Ascending aorta (tissue), 2 donors: ENCODE data around the gene ADD3. TPM values are rescaled to one million over a fixed set of nuclear protein-coding genes. Genes with fewer than 3 reads are reported as not detected.
"Not testable (repeated sequence)": the region's sequence is repeated elsewhere in the genome, so short reads cannot be mapped to it uniquely, and the experiment has no call there.

Source experiments
- DNase-seq, 2 donors: peaks; one replicate each; pipeline ENCODE4 v3.0.0-alpha.2; 2019; ENCODE audit warnings: low spot score in 2 of 2
- H3K27ac ChIP-seq, 2 donors: fragments of 200-600 bp; sonication (generic); one replicate each; pipeline ENCODE4 v1.5.1; 2016 to 2017; ENCODE audit warnings: mild to moderate bottlenecking in 1 of 2
- H3K27me3 ChIP-seq: fragments of 200-600 bp; sonication (generic); one replicate; pipeline ENCODE4 v1.5.1; 2017
- H3K36me3 ChIP-seq, 2 donors: fragments of 200-600 bp; sonication (generic); one replicate each; pipeline ENCODE4 v1.5.1; 2016
- H3K4me1 ChIP-seq, 2 donors: fragments of 200-600 bp; sonication (generic); one replicate each; pipeline ENCODE4 v1.5.1; 2016 to 2017; ENCODE audit warnings: mild to moderate bottlenecking in 1 of 2
- H3K4me3 ChIP-seq, 2 donors: fragments of 200-600 bp; sonication (generic); one replicate each; pipeline ENCODE4 v1.5.1; 2016 to 2017; ENCODE audit warnings: mild to moderate bottlenecking in 1 of 2
- H3K9me3 ChIP-seq, 2 donors: fragments of 200-600 bp; sonication (generic); one replicate each; pipeline ENCODE4 v1.5.1; 2016
- CTCF ChIP-seq, 3 experiments: fragments of 200-600 bp in 2 of 3; fragments of 450-650 bp in 1 of 3; sonication (generic) in 2 of 3; IDR thresholded peaks; one replicate each; pipeline ENCODE4 v1.5.1; 2016 to 2019; ENCODE audit warnings: antibody characterized with exemption in 3 of 3, mild to moderate bottlenecking in 1 of 3, moderate library complexity in 1 of 3
- intact Hi-C: fragments of 100-400 bp; cut with DNase I; formaldehyde crosslinking; loops from one replicate; pipeline ENCODE4 v1.15.1; 2023
- total RNA-seq: library from RNA; depleted of rRNA; stranded (reverse); fragments of >200 nt; gene quantifications from one replicate; pipeline ENCODE4 v1.1.0, GENCODE V29; 2016

The ADD3 gene
- total RNA-seq, 1 donor from 2014 or later, result 93.0 TPM

DNA sequence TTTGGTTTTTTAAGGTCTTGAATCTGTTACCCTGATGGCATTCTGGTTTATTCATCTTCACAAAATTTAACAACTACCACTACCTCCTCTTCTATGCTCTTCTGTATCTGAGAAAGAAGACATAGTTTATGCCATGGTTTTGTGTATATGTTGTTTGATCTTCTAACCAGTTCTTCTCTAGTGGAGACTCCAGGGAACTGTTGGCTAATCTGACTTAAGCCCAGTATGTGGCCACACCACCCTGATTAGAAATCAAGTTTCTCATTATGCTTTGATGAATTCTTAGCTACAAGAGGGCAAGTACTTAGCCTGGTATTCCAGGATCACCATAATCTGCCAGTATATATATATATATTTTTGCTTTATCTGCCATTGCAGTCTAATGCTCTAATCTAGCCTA, 100.1 kb downstream of the ADD3 start:
- peaks cover 0 to 5% of the 10 kb centered on the region in 2 donors for H3K36me3 ChIP-seq
- peaks cover 0 to 4% of the 10 kb centered on the region in 2 donors for H3K4me1 ChIP-seq
- peak overlapping the region in 1 of 2 donors; percentile 14 for H3K27ac ChIP-seq
- DNase-seq, result no peak
- intact Hi-C loops, result no loop called here
- TF ChIP-seq CTCF (IDR thresholded peaks at IDR 0.05), result no peak
- no peaks in the 10 kb centered on the region for H3K9me3 ChIP-seq
- H3K27me3 ChIP-seq, result no peaks in the 10 kb centered on the region
- H3K4me3 ChIP-seq, result no peak overlapping the region

DNA sequence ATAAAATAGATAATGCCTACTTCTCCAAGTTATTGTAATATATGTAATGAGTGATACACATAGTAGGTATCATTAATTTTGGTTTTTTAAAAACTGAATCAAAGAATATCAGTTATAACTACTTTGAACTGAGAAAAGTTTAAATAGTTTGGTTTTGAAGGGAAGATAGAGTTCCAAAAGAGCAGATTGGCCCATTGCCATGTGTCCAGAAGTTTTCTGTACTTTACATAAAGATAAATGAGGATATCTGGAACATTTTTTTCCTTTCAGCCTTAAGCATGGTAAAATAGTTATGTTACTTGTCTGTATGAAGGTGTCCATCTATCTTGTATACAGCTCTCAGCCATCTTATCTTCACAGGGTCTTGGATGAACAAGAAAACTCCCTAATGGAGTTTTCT, 101.7 kb downstream of the ADD3 start:
- Histone ChIP-seq H3K27me3 (no peaks in the 10 kb centered on the region), H3K4me1 (peaks cover 0 to 4% of the 10 kb centered on the region in 2 donors), H3K36me3 (peaks cover 6 to 21% of the 10 kb centered on the region in 2 donors), H3K9me3 (no peaks in the 10 kb centered on the region), H3K4me3 (no peak overlapping the region), H3K27ac (no peak overlapping the region)
- no peak for TF ChIP-seq CTCF (IDR thresholded peaks at IDR 0.05)
- intact Hi-C loops, result no loop called here
- DNase-seq, result no peak

GRCh38 chr10:110110338-110110737, 102.6 kb downstream of the ADD3 start:
- TF ChIP-seq CTCF (IDR thresholded peaks at IDR 0.05), result no peak
- Histone ChIP-seq H3K4me1 (peaks cover 0 to 4% of the 10 kb centered on the region in 2 donors), H3K27me3 (no peaks in the 10 kb centered on the region), H3K27ac (no peak overlapping the region), H3K9me3 (no peaks in the 10 kb centered on the region), H3K4me3 (no peak overlapping the region), H3K36me3 (peaks cover 10 to 23% of the 10 kb centered on the region in 2 donors)
- DNase-seq, result no peak
- intact Hi-C loops, result loop anchor here (5.0 kb wide), 1 partner anchor 223 kb away; no protein-coding TSS in a partner anchor

DNA sequence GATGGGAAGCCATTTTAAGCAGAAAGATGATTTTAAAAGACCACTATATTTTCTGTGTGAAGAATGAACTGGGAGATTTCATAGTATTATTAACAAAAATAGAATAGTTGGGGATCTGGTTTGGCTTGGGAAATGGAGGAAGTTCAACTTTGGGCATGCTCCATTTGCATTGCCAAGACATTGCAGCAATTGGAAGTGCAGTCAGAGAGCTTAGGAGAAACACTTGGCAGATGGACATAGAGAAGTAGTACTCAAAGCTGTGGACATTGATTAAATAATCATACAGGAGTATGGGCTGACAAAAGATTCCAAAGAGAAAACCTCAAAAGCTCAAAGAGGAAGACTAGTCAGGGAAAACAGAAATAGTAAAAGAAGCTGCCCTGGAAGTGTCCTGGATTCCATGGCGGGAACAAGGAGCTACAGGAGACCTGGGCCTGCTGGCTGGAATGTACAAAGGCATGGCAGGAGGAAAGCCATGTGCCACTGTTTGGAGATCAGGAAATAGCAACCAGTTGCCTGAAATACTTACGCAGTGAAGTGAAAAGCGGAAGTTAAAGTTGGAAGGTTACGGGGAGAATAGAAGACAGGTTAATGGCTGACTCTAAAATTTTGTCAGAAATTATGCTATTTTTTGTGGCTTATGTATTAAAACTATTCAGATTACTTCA, 106.0 kb downstream of the ADD3 start:
- H3K4me1 ChIP-seq, result peaks cover 0 to 3% of the 10 kb centered on the region in 2 donors
- peaks cover 10 to 23% of the 10 kb centered on the region in 2 donors for H3K36me3 ChIP-seq
- peak overlapping the region in 1 of 2 donors; percentile 14 for H3K27ac ChIP-seq
- TF ChIP-seq CTCF (IDR thresholded peaks at IDR 0.05), result no peak
- no peak overlapping the region for H3K4me3 ChIP-seq
- no peaks in the 10 kb centered on the region for H3K27me3 ChIP-seq
- no peak for DNase-seq
- H3K9me3 ChIP-seq, result no peaks in the 10 kb centered on the region
- intact Hi-C loops, result loop anchor here (5.0 kb wide), 1 partner anchor 227 kb away; no protein-coding TSS in a partner anchor

DNA sequence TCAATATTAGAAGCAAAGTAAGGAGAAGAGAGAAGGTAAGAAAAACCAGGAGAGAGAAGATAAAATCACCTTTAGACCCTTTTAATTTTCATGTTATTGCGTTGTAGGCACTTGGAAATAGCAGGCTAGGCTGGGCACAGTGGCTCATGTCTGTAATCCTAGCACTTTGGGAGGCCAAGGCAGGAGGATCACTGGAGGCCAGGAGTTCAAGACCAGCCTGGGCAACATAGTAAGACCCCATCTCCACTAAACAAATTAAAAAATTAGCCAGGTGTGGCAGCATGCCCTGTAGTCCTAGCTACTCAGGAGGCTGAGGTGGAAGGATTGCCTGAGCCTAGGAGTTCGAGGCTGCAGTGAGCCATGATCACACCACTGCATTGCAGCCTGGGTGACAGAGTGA, 106.9 kb downstream of the ADD3 start:
- H3K4me1 ChIP-seq, result peaks cover 0 to 12% of the 10 kb centered on the region in 2 donors
- not testable (repeated sequence) for DNase-seq, H3K27me3 ChIP-seq, H3K9me3 ChIP-seq, H3K27ac ChIP-seq, H3K4me3 ChIP-seq
- intact Hi-C loops, result loop anchor here (5.0 kb wide), 1 partner anchor 227 kb away; no protein-coding TSS in a partner anchor
- peaks cover 11 to 23% of the 10 kb centered on the region in 2 donors for H3K36me3 ChIP-seq

GRCh38 chr10:110115784-110116520, 108.2 kb downstream of the ADD3 start:
- Histone ChIP-seq H3K36me3 (peaks cover 13 to 23% of the 10 kb centered on the region in 2 donors), H3K4me3 (no peak overlapping the region), H3K27me3 (no peaks in the 10 kb centered on the region), H3K27ac (peak overlapping the region in 1 of 2 donors; percentile 8), H3K4me1 (peaks cover 0 to 13% of the 10 kb centered on the region in 2 donors), H3K9me3 (no peaks in the 10 kb centered on the region)
- intact Hi-C loops, result no loop called here
- DNase-seq, result no peak
- no peak for TF ChIP-seq CTCF (IDR thresholded peaks at IDR 0.05)
